ENCODE data around the gene AGXT2. TPM values are rescaled to one million over a fixed set of nuclear protein-coding genes. Genes with fewer than 3 reads are reported as not detected.

Gene AGXT2
- total RNA-seq, 5 donors from 2014 or later (not counting 1 experiment from before 2014, with no cell fraction given), result not detected

GRCh38 chr5:35012365-35012764, 35.4 kb downstream of the AGXT2 start:
- Mint-ChIP-seq H3K27ac (no peak overlapping the region), H3K9me3 (peaks cover 0 to under 1% (median under 1%) of the 10 kb centered on the region in 3 donors), H3K4me1 (no peaks in the 10 kb centered on the region), H3K4me3 (no peak overlapping the region), H3K27me3 (peaks cover 18 to 26% of the 10 kb centered on the region in 2 donors), H3K36me3 (no peaks in the 10 kb centered on the region)
- H3K4me3 ChIP-seq (ENCODE audit: control insufficient read depth in 1 of 2, extremely low read depth in 1 of 2, low read length in 1 of 2), result no peak overlapping the region
- ChIA-PET POLR2A (no interaction called here), CTCF (interaction anchor here in 1 of 2 donors (0.7 to 1.0 kb wide), 2 partner anchors 9 to 1510 kb away, joined by 3 read pairs; no protein-coding TSS in a partner anchor)
- no CpG with 5 or more reads among the region's 3 CpGs for WGBS (ENCODE audit: insufficient coverage)
- no peaks in the 10 kb centered on the region for H3K4me1 ChIP-seq (ENCODE audit: control insufficient read depth in 1 of 2, extremely low read depth in 1 of 2, insufficient read depth in 2 of 2, low read length in 2 of 2)
- no peaks in the 10 kb centered on the region for H3K36me3 ChIP-seq (ENCODE audit: control insufficient read depth in 2 of 2, extremely low read depth in 1 of 2, insufficient read depth in 1 of 2, low read length in 1 of 2)
- H3K9me3 ChIP-seq, result no peaks in the 10 kb centered on the region
- DNase-seq (no peak), ATAC-seq (replicated peaks in 1 of 4) (no peak)
- peaks cover 0 to 7% of the 10 kb centered on the region in 2 experiments for H3K27me3 ChIP-seq (replicated peaks in 1 of 2; ENCODE audit: control insufficient read depth in 2 of 2, extremely low read depth in 1 of 2, insufficient read depth in 2 of 2, low read length in 1 of 2)
- no peak overlapping the region for H3K27ac ChIP-seq (ENCODE audit: low read length)

GRCh38 chr5:35010676-35011075, 37.1 kb downstream of the AGXT2 start:
- CTCF ChIA-PET, result no interaction called here
- H3K4me1 Mint-ChIP-seq, result no peaks in the 10 kb centered on the region
- H3K4me3 ChIP-seq (ENCODE audit: control insufficient read depth in 1 of 2, extremely low read depth in 1 of 2, low read length in 1 of 2), result no peak overlapping the region

DNA sequence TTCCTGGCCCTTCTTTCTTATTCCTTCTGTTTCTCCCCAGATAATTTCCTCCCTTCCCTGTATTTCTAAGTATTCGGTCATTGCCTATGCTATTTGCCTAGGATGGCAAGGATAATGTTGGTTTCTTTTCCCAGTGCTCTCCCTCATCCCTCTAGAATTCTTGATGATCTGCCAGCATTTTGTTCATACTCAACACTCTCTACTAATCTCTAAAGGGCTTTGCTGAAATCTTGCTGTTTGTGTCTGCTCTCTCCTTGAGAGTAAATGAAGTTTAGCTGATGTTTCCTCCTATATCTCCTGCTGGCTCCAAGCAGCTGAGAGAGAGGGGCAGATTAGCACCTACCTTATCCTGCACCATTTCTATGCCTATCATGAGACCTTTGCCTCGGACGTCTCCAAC, 38.1 kb downstream of the AGXT2 start:
- H3K36me3 ChIP-seq (ENCODE audit: control insufficient read depth in 2 of 2, extremely low read depth in 1 of 2, insufficient read depth in 1 of 2, low read length in 1 of 2), result no peaks in the 10 kb centered on the region
- no peak overlapping the region for H3K4me3 ChIP-seq (ENCODE audit: control insufficient read depth in 1 of 2, extremely low read depth in 1 of 2, low read length in 1 of 2)
- Mint-ChIP-seq H3K9me3 (no peaks in the 10 kb centered on the region), H3K27me3 (peaks cover 25 to 28% of the 10 kb centered on the region in 2 donors), H3K4me3 (no peak overlapping the region), H3K4me1 (no peaks in the 10 kb centered on the region), H3K27ac (no peak overlapping the region), H3K36me3 (no peaks in the 10 kb centered on the region)
- no peak for DNase-seq
- H3K27ac ChIP-seq (ENCODE audit: low read length), result no peak overlapping the region
- no peak for ATAC-seq (replicated peaks in 1 of 4)
- H3K9me3 ChIP-seq, result no peaks in the 10 kb centered on the region
- CTCF ChIA-PET, result no interaction called here
- no peaks in the 10 kb centered on the region for H3K4me1 ChIP-seq (ENCODE audit: control insufficient read depth in 1 of 2, extremely low read depth in 1 of 2, insufficient read depth in 2 of 2, low read length in 2 of 2)
- H3K27me3 ChIP-seq (replicated peaks in 1 of 2; ENCODE audit: control insufficient read depth in 2 of 2, extremely low read depth in 1 of 2, insufficient read depth in 2 of 2, low read length in 1 of 2), result peaks cover 0 to 10% of the 10 kb centered on the region in 2 experiments
- POLR2A ChIA-PET, result no interaction called here
- WGBS (ENCODE audit: insufficient coverage), result 100% methylated on average over 2 of the region's 3 CpGs

More at GRCh38 chr5:35010676-35011075, 37.1 kb downstream of the AGXT2 start:
- H3K9me3 ChIP-seq, result no peaks in the 10 kb centered on the region
- Mint-ChIP-seq H3K27ac (no peak overlapping the region), H3K4me3 (no peak overlapping the region), H3K36me3 (no peaks in the 10 kb centered on the region), H3K27me3 (peaks cover 22 to 25% of the 10 kb centered on the region in 2 donors), H3K9me3 (no peaks in the 10 kb centered on the region)
- no peak overlapping the region for H3K27ac ChIP-seq (ENCODE audit: low read length)
- POLR2A ChIA-PET, result no interaction called here
- no peaks in the 10 kb centered on the region for H3K36me3 ChIP-seq (ENCODE audit: control insufficient read depth in 2 of 2, extremely low read depth in 1 of 2, insufficient read depth in 1 of 2, low read length in 1 of 2)
- no peaks in the 10 kb centered on the region for H3K4me1 ChIP-seq (ENCODE audit: control insufficient read depth in 1 of 2, extremely low read depth in 1 of 2, insufficient read depth in 2 of 2, low read length in 2 of 2)
- H3K27me3 ChIP-seq (replicated peaks in 1 of 2; ENCODE audit: control insufficient read depth in 2 of 2, extremely low read depth in 1 of 2, insufficient read depth in 2 of 2, low read length in 1 of 2), result peaks cover 0 to 7% of the 10 kb centered on the region in 2 experiments
- ATAC-seq (replicated peaks in 1 of 4) (no peak), DNase-seq (no peak)

GRCh38 chr5:35009019-35009418, 38.7 kb downstream of the AGXT2 start:
- Mint-ChIP-seq H3K4me1 (no peaks in the 10 kb centered on the region), H3K27me3 (peaks cover 26 to 29% of the 10 kb centered on the region in 2 donors), H3K9me3 (no peaks in the 10 kb centered on the region), H3K36me3 (no peaks in the 10 kb centered on the region), H3K27ac (no peak overlapping the region), H3K4me3 (no peak overlapping the region)
- no peaks in the 10 kb centered on the region for H3K9me3 ChIP-seq
- ATAC-seq (replicated peaks in 1 of 4) (no peak), DNase-seq (no peak)
- H3K27ac ChIP-seq (ENCODE audit: low read length), result no peak overlapping the region
- no peaks in the 10 kb centered on the region for H3K4me1 ChIP-seq (ENCODE audit: control insufficient read depth in 1 of 2, extremely low read depth in 1 of 2, insufficient read depth in 2 of 2, low read length in 2 of 2)
- CTCF ChIA-PET, result no interaction called here
- no peak overlapping the region for H3K4me3 ChIP-seq (ENCODE audit: control insufficient read depth in 1 of 2, extremely low read depth in 1 of 2, low read length in 1 of 2)
- H3K36me3 ChIP-seq (ENCODE audit: control insufficient read depth in 2 of 2, extremely low read depth in 1 of 2, insufficient read depth in 1 of 2, low read length in 1 of 2), result no peaks in the 10 kb centered on the region
- peaks cover 0 to 10% of the 10 kb centered on the region in 2 experiments for H3K27me3 ChIP-seq (replicated peaks in 1 of 2; ENCODE audit: control insufficient read depth in 2 of 2, extremely low read depth in 1 of 2, insufficient read depth in 2 of 2, low read length in 1 of 2)
- 17% methylated on average over 1 of the region's 2 CpGs for WGBS (ENCODE audit: insufficient coverage)
- POLR2A ChIA-PET, result no interaction called here

- Mint-ChIP-seq H3K4me1 (no peaks in the 10 kb centered on the region), H3K36me3 (no peaks in the 10 kb centered on the region), H3K27me3 (peaks cover 29 to 34% of the 10 kb centered on the region in 2 donors), H3K9me3 (no peaks in the 10 kb centered on the region), H3K4me3 (no peak overlapping the region), H3K27ac (no peak overlapping the region)
- Histone ChIP-seq H3K27me3 (replicated peaks in 1 of 2; ENCODE audit: control insufficient read depth in 2 of 2, extremely low read depth in 1 of 2, insufficient read depth in 2 of 2, low read length in 1 of 2) (peaks cover 0 to 15% of the 10 kb centered on the region in 2 experiments), H3K27ac (ENCODE audit: low read length) (no peak overlapping the region), H3K4me1 (ENCODE audit: control insufficient read depth in 1 of 2, extremely low read depth in 1 of 2, insufficient read depth in 2 of 2, low read length in 2 of 2) (peaks cover 0 to 4% of the 10 kb centered on the region in 2 experiments), H3K9me3 (no peaks in the 10 kb centered on the region), H3K36me3 (ENCODE audit: control insufficient read depth in 2 of 2, extremely low read depth in 1 of 2, insufficient read depth in 1 of 2, low read length in 1 of 2) (no peaks in the 10 kb centered on the region), H3K4me3 (ENCODE audit: control insufficient read depth in 1 of 2, extremely low read depth in 1 of 2, low read length in 1 of 2) (no peak overlapping the region)
- POLR2A ChIA-PET, result no interaction called here
- DNase-seq, result no peak
- ATAC-seq (replicated peaks in 1 of 4), result no peak
- WGBS (ENCODE audit: insufficient coverage), result no CpG with 5 or more reads among the region's 1 CpG
- CTCF ChIA-PET, result interaction anchor here (0.6 to 1.4 kb wide), 2 partner anchors 89 to 129 kb away, joined by 4 to 5 read pairs; partner anchors contain the start of genes BRIX1 (in 1 of the 2) and RAD1 (in 1 of the 2)
Observed at GRCh38 chr5:35004771-35005170, 43.0 kb downstream of the AGXT2 start.

DNA sequence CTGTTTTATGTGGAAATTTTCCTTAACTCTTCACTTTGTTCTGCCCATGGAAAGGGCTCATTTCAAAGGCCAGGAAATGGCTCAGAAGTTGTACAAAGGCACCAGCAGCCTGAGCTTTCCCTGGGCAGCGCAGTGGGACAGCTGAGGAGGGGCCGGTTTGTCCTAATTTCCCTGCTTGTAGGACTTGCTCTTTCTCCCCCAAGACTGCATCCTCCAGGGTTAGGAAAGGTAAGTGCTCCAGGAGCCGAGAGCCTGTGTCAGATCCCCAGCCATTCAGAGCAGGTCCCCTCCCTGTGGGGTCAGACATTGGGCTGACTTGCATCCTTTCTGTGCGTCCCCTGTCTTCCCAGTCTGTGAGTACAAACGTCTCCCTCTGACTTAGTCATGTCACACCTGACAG, 43.5 kb downstream of the AGXT2 start:
- Histone ChIP-seq H3K36me3 (ENCODE audit: control insufficient read depth in 2 of 2, extremely low read depth in 1 of 2, insufficient read depth in 1 of 2, low read length in 1 of 2) (no peaks in the 10 kb centered on the region), H3K27ac (ENCODE audit: low read length) (no peak overlapping the region), H3K4me3 (ENCODE audit: control insufficient read depth in 1 of 2, extremely low read depth in 1 of 2, low read length in 1 of 2) (no peak overlapping the region), H3K27me3 (replicated peaks in 1 of 2; ENCODE audit: control insufficient read depth in 2 of 2, extremely low read depth in 1 of 2, insufficient read depth in 2 of 2, low read length in 1 of 2) (peaks cover 0 to 13% of the 10 kb centered on the region in 2 experiments), H3K4me1 (ENCODE audit: control insufficient read depth in 1 of 2, extremely low read depth in 1 of 2, insufficient read depth in 2 of 2, low read length in 2 of 2) (peaks cover 0 to 4% of the 10 kb centered on the region in 2 experiments), H3K9me3 (no peaks in the 10 kb centered on the region)
- DNase-seq, result no peak
- H3K36me3 Mint-ChIP-seq, result no peaks in the 10 kb centered on the region
- no peaks in the 10 kb centered on the region for H3K9me3 Mint-ChIP-seq
- ChIA-PET POLR2A (no interaction called here), CTCF (interaction anchor here (0.5 to 1.8 kb wide), 5 partner anchors 8 to 1756 kb away, joined by 3 to 6 read pairs (median 4); partner anchors contain the start of genes BRIX1 (in 1 of the 2) and RAD1 (in 1 of the 2))
- H3K4me3 Mint-ChIP-seq, result no peak overlapping the region
- peaks cover 28 to 33% of the 10 kb centered on the region in 2 donors for H3K27me3 Mint-ChIP-seq
- ATAC-seq (replicated peaks in 1 of 4), result no peak
- no peak overlapping the region for H3K27ac Mint-ChIP-seq
- no peaks in the 10 kb centered on the region for H3K4me1 Mint-ChIP-seq
- WGBS (ENCODE audit: insufficient coverage), result 75% methylated on average over 2 of the region's 5 CpGs

Data from T-cell (primary cell).